GM21515 (cell line): ENCODE measurements around the gene ADAT2.

Experiments used
- ATAC-seq: cut with Tn5 transposase; IDR thresholded peaks from one replicate; pipeline ENCODE4 v1.9.1; 2021; ENCODE audit not compliant: unreplicated experiment

ADAT2 gene

DNA sequence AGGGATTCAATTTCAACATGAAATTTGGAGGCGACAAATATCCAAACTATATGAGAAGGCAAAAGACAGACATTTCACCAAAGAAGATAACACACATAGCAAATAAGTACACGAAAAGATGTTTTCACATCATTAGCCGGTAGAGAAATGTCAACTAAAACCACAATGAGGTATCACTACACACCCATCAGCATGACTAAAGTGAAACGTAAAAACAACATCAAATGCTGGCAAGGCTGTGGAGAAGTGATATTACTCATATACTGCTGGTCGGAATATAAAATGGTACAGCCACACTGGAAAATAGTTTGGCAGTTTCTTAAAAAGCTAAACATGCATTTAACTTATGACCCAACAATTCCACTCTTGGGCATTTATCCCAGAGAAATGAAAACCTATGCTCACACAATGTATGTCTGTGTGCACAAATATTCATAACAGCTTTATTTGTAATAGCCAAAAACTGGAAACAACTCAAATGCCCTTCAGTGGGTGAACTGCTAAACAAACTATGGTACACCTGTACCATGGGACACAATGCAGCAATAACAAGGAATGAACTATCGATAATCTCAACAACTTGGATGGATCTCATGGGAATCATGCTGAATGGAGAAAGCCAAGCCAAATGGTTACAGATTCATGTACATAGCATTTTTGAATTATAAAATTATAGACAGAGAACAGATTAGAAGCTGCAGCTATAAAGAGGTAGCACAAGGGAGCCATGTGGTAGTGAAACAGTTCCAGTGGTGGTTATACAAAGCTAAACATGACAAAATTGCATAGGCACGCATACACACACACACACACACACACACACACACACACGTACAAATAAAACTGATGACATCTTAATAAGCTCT is 8.6 kb downstream of the ADAT2 start:
- no peak for ATAC-seq

GRCh38 chr6:143441010-143441409 is 9.5 kb downstream of the ADAT2 start:
- ATAC-seq = no peak

- ATAC-seq = no peak
Observed at GRCh38 chr6:143432588-143432987, 17.9 kb downstream of the ADAT2 start.

DNA sequence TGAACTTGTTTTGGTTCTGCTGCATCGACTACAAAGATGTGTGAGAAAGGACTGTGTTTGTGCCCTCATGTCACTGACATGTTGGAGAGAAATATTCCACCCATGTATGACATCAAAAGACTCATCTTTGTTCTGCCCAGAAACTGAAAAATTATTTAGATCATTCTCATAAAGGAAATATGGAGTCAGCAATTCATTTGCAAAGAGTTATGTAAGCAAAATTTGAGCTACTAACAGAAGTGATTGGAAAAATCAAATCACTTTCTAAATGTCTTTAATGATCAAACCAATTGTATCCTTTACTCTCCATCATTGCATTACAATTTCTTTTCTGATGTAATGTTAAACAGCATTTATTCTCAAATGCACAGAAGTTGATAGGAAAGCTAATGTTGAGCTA is 19.3 kb downstream of the ADAT2 start:
- ATAC-seq = no peak

DNA sequence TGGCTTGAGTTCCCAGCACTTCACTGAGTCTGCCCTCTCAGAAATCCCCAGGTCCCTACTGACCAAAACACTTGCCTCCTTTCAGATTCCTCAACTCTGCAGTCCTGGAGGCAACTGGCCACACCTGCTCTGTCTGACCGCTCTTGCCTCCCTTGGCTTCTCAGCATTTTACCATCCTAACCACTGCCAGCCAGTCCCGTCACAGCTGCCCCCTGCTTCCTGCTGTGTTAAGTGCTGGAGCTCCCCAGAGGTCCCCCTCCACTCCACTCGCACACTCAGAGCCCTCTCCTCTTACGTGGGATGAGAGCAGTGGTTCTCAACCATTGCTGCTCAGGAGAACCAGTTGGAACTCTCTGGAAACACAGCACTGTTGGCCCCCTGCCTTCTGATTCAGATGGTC is 20.5 kb downstream of the ADAT2 start:
- no peak for ATAC-seq

DNA sequence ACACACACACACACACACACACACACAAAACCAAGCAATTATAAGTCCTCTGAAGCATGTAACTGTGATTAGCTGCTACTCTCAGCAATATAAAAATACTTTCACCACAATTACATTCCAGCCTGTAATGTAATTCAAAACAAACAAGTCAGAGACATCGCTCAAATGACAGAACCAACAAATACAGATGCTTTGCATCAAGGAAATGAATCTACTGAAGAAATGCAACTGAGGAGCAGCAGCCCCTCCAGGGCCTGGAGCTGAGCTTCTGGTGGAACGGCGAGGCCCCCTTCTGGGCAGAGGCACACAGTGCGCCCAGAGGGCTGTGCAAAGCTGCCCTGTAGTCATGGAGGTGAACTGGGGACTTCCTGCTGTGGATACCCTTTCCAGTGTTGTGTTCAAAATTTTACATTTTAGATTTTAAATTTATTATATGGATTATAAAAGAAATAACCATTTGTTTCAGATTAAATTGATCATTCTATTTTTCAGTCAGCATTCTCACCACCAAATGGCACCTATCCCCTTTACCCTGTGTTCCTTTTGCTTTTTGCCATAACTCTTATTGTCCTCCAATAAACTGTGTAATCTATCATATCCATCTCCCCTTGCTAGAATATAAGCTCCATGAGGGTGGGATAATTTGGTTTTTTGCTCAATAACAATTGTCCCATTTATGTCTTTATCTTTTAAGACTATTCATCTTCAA is 23.2 kb downstream of the ADAT2 start:
- ATAC-seq = peak; percentile 100

DNA sequence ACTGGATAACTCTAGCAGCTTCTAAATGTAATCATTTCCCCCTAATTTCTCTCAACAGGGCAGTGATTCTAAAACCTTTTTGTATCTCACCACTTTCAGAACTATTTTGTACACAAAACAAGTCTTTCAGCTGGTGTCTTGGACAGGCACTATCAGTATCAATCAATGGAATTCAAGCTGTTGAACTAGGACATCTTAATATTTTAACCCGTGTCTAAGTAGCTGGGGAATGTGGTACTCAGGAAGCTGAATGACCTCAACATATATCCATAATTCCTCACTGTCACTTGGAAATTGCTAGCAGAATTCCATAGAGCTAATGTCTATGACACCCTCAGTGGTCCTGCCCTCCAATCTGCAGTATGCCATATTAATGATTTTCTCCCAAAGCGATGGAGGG is 24.5 kb downstream of the ADAT2 start:
- no peak for ATAC-seq

- no peak for ATAC-seq
Observed at GRCh38 chr6:143419526-143419925, 31.0 kb downstream of the ADAT2 start.

GRCh38 chr6:143414769-143415168 is 35.7 kb downstream of the ADAT2 start:
- no peak for ATAC-seq

GRCh38 chr6:143410859-143411270 is 39.6 kb downstream of the ADAT2 start:
- ATAC-seq = no peak

DNA sequence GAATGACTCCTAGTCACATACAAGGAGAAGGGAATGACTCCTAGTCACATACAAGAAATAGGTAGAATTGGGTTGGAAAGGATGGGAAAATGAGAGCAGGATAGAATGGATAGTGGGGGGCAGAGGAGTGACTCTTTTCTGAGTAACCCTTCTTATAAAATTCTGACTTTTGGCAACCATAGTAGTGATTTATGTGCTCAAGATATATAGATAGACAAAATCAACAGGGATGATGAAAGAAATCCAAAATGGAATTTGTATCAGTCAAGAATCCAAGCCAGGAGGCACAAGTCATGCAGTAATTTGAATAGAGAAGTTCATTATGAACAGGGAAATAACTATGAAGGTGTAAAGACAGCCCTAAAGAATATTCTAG is 41.7 kb downstream of the ADAT2 start:
- ATAC-seq = no peak

- no peak for ATAC-seq
Observed at GRCh38 chr6:143408151-143408786, 42.2 kb downstream of the ADAT2 start.

DNA sequence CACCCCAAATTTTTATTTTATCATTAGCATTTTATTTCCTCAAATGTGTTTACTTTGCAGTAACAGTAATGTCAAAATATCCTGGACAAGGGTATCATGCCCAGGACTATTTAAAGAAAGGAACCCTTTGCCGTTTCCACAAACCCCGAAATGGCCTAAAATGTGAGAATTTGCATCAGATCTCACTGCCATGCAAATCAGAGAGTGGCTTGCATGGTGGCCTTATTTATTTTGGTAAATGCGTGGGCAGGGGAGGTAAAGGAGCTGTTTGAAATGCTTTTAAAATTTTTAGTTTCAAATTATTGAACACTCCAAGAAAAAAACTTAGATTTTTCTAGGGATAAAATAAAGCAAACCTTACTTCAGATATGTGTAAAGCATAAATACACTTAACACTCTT is 43.8 kb downstream of the ADAT2 start:
- no peak for ATAC-seq

DNA sequence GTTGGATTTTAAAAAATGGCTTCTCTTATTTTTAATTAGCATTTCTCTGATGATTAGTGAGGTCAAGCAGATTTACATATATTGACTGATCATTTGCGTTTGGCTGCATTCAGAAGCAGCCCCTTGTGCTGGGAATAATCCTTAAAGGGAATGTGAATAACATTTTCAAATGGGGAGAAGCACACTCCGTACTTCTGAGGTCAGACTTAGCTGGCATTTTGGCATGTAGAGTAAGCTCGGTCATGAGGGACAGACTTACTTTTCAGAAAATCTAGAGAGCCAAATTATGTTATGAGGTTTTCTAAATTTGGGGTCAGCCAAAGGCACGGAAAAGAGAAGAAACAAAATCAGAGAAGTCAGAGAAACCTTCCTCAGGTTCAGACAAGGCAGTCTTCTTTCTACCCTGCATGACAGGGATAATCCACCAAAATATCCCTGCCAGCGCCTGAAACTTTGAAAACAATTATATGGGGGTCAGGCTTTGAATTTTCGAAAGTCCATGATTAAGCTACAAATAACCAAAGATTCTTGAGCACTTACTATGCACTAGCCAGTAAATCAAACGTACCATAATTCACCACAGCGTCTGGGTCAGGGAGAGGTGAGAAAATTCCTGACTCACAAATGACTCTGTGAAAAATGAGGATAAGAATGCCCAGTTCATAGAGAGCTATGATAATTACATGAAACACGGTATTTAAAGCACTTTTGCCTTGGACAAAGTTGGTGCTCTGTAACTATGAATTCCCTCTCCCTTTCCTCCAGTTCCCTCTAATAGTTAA is 44.9 kb downstream of the ADAT2 start:
- no peak for ATAC-seq

DNA sequence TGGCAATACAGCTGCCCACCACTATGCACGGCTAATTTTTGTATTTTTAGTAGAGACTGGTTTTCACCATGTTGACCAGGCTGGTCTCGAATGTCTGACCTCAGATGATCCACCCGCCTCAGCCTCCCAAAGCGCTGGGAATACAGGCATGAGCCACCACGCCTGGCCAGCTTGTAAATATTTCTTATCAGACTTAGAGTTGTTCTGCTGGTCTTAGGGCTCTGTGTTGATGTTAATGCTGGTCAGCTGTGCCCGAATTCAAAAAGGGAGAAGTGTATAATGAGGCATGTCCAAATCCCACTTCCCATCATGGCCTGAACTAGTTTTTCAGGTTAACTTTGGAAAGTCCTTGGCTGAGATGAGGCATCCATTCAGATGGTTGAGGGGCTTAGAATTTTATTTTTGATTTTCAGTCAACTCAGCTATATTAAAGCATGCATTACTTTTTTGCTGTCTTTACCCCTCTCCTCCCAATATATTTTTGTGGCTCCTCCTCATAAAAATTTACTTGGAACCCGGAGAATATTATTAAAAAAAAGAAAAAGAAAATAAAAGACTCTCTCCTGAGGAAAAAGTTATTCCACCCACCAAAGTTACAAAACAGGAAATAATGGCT is 47.7 kb downstream of the ADAT2 start:
- no peak for ATAC-seq

DNA sequence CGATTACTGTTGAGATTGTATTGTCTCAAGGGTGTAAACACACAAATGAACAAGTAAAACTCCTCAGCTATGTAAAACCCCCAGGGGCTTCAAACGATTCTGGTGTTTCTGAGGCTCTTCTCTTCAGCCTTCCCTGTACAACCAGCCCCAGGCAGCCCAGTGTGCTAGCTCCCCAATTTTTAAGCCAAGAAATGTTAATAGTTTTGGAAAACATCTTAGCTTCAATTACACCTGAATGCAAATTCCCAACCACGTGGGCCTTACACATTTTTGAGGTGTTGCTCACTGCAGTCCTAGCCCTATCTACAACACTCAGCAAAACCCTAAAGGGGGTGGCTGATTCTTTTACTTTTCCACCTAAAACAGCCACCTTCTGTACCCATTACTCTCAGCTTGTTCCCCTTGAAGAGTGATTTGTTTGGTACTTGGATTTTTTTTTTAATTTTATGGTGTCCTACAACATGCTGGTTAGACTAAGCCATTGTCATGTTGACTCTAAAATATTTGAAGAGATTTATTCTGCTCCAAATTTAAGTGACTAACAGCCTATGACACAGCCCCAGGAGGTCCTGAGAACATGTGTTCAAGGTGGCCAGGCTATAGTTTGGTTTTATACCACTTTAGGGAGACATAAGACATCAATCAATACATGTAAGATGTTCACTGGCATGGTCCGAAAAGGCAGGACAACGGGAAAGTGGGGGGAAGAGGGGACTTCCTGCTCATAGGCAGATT is 48.7 kb downstream of the ADAT2 start:
- ATAC-seq = no peak

- ATAC-seq = no peak
Observed at GRCh38 chr6:143401068-143401446, 49.4 kb downstream of the ADAT2 start.

- no peak for ATAC-seq
Observed at GRCh38 chr6:143400258-143401067, 50.0 kb downstream of the ADAT2 start.

DNA sequence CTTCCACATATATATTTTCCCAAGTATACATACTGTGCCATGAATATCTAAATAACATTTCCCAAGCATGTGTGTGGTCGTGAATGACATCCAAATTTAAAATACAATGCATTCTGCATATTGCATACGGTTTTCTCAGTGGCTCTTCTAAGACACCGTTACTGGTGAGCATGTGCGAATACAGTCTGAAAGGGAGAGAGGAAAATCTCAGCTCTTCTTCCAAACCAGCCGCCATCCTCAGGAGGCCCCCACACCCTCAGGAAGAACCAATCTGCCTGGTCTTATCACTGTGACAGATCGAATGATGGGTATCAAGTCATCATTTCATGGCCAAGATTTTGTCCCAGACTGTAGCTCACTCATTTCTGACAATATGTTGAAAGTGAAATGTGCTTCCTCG is 50.7 kb downstream of the ADAT2 start:
- ATAC-seq = no peak
